Suprapubic skin (tissue), 3 donors: Measurements from ENCODE around the gene XCL1.

ENCODE experiments used
- CTCF ChIP-seq, 2 donors: fragments of 200-600 bp in 1 of 2; fragments of 450-650 bp in 1 of 2; sonication (generic) in 1 of 2; IDR thresholded peaks; one replicate each; pipeline ENCODE4 v1.5.1; 2016 to 2019; ENCODE audit warnings: antibody characterized with exemption in 2 of 2, mild to moderate bottlenecking in 1 of 2, moderate library complexity in 1 of 2
- EP300 ChIP-seq: sonication (generic); formaldehyde crosslinking; IDR thresholded peaks from one replicate; pipeline ENCODE4 v1.6.1; 2017; ENCODE audit warnings: antibody characterized with exemption
- POLR2A ChIP-seq, 2 donors: fragments of 450-650 bp; IDR thresholded peaks; one replicate each; pipeline ENCODE4 v1.6.1; 2017; ENCODE audit warnings: antibody characterized with exemption in 2 of 2, mild to moderate bottlenecking in 2 of 2, moderate library complexity in 2 of 2

- TF ChIP-seq CTCF (IDR thresholded peaks at IDR 0.05) (no peak), POLR2A (IDR thresholded peaks at IDR 0.05) (no peak), EP300 (no peak)
Measured at GRCh38 chr1:168568346-168568745, 8.1 kb upstream of the XCL1 start.
